Mucosa of descending colon (tissue), 3 donors: Measurements from ENCODE around the gene CCT2. TPM values are rescaled to one million over a fixed set of nuclear protein-coding genes. Genes with fewer than 3 reads are reported as not detected.

Experiments
- ATAC-seq: fragments of 200-7000 bp; cut with Tn5 transposase; one replicate; pipeline ENCODE4 v1.9.1; 2020; ENCODE audit warnings: mild to moderate bottlenecking, moderate library complexity
- DNase-seq, 3 donors: peaks; one replicate each; pipeline ENCODE4 v3.0.0-alpha.2; 2020
- H3K36me3 ChIP-seq: fragments of 200-600 bp; one replicate; pipeline ENCODE4 v1.8.0; 2021; ENCODE audit warnings: low read depth, mild to moderate bottlenecking
- H3K4me1 ChIP-seq: fragments of 200-600 bp; one replicate; pipeline ENCODE4 v1.8.0; 2021; ENCODE audit warnings: low read depth, mild to moderate bottlenecking
- H3K4me3 ChIP-seq: fragments of 200-600 bp; one replicate; pipeline ENCODE4 v1.8.0; 2021; ENCODE audit warnings: mild to moderate bottlenecking
- H3K9me3 ChIP-seq: fragments of 200-600 bp; one replicate; pipeline ENCODE4 v1.8.0; 2021; ENCODE audit warnings: mild to moderate bottlenecking
- CTCF ChIP-seq: fragments of 200-600 bp; IDR thresholded peaks from one replicate; pipeline ENCODE4 v1.8.0; 2022; ENCODE audit warnings: antibody characterized with exemption, mild to moderate bottlenecking
- intact Hi-C, 2 donors: fragments of 100-400 bp; cut with DNase I in 1 of 2; cut with micrococcal nuclease in 1 of 2; formaldehyde crosslinking; loops; one replicate each; pipeline versions ENCODE4 v1.11.0 to v1.11.1; 2022; cut with DNase I, micrococcal nuclease
- total RNA-seq, 3 donors: library from RNA; stranded (reverse); fragmentation: NEBNext Ultra II Directional in 2 of 3; extraction: Animal tissue kit (Norgen Biotek cat#: 25700) in 2 of 3; gene quantifications; one replicate each; pipeline versions ENCODE4 v1.2.1 to v1.2.4, GENCODE V29; 2021 to 2023
- donor health status: DM: no; HTN: no; CAD: no; lungs with moderate emphysema.
- donor health status: DM: no; HTN: no; CAD: no.
- donor health status: DM: no; HTN: yes; CAD: no.

The CCT2 gene
- total RNA-seq, 3 donors from 2014 or later: 85.0 to 106 (median 103) TPM

- DNase-seq: no peak
- no peaks in the 10 kb centered on the region for H3K4me1 ChIP-seq
- H3K4me3 ChIP-seq: no peak overlapping the region
- TF ChIP-seq CTCF: no peak
- intact Hi-C loops: no loop called here
- no peaks in the 10 kb centered on the region for H3K9me3 ChIP-seq
- no peak for ATAC-seq
- no peaks in the 10 kb centered on the region for H3K36me3 ChIP-seq
Observed at GRCh38 chr12:69548687-69549086, 36.6 kb upstream of the CCT2 start.

GRCh38 chr12:69550569-69551350 is 34.5 kb upstream of the CCT2 start:
- Histone ChIP-seq H3K4me1 (no peaks in the 10 kb centered on the region), H3K9me3 (no peaks in the 10 kb centered on the region), H3K36me3 (no peaks in the 10 kb centered on the region), H3K4me3 (no peak overlapping the region)
- no peak for TF ChIP-seq CTCF
- intact Hi-C loops: no loop called here
- DNase-seq: no peak
- ATAC-seq: no peak

GRCh38 chr12:69553628-69554248 is 31.5 kb upstream of the CCT2 start:
- Histone ChIP-seq H3K36me3 (no peaks in the 10 kb centered on the region), H3K4me1 (no peaks in the 10 kb centered on the region), H3K9me3 (no peaks in the 10 kb centered on the region), H3K4me3 (no peak overlapping the region)
- no peak for DNase-seq
- no peak for TF ChIP-seq CTCF
- intact Hi-C loops: no loop called here
- no peak for ATAC-seq

GRCh38 chr12:69555461-69555860 is 29.8 kb upstream of the CCT2 start:
- intact Hi-C loops: no loop called here
- no peak for TF ChIP-seq CTCF
- Histone ChIP-seq H3K9me3 (no peaks in the 10 kb centered on the region), H3K36me3 (no peaks in the 10 kb centered on the region), H3K4me3 (no peak overlapping the region), H3K4me1 (no peaks in the 10 kb centered on the region)
- DNase-seq (no peak), ATAC-seq (no peak)

- Histone ChIP-seq H3K4me3 (no peak overlapping the region), H3K9me3 (no peaks in the 10 kb centered on the region), H3K4me1 (no peaks in the 10 kb centered on the region), H3K36me3 (no peaks in the 10 kb centered on the region)
- TF ChIP-seq CTCF: no peak
- DNase-seq (no peak), ATAC-seq (no peak)
- intact Hi-C loops: no loop called here
Observed at GRCh38 chr12:69556383-69556782, 28.9 kb upstream of the CCT2 start.
